HEK293 (cell line): Measurements from ENCODE around the gene PPP4R3C.
"Not testable (repeated sequence)": the region's sequence is repeated elsewhere in the genome, so short reads cannot be mapped to it uniquely, and the experiment has no call there.

Experiments
- CTCF ChIA-PET: fragments of 350-600 bp; formaldehyde crosslinking; extraction: SDS; loops from one replicate; lab custom pipeline; 2021; ENCODE audit warnings: antibody characterized with exemption; lab: Yijun Ruan, JAX
- POLR2A ChIA-PET: fragments of 300-600 bp; formaldehyde crosslinking; extraction: SDS; loops from one replicate; lab custom pipeline; 2020; ENCODE audit warnings: antibody characterized with exemption, inconsistent platforms; lab: Yijun Ruan, JAX
- H3K27ac ChIP-seq: fragments of 200-500 bp; sonication (Bioruptor generic); 2 replicates; pipeline ENCODE4 v1.5.1; 2014; ENCODE audit warnings: low read depth, low read length, control low read depth, inconsistent platforms; ENCODE audit errors: extremely low read depth
- H3K36me3 ChIP-seq, 2 experiments: fragments of 200-500 bp in 1 of 2; sonication (Bioruptor generic) in 1 of 2; 1 replicate in 1 of 2; 2 replicates in 1 of 2; pipeline ENCODE4 v1.5.1; 2014 to 2017; ENCODE audit warnings: inconsistent platforms in 2 of 2, low read length in 2 of 2; ENCODE audit not compliant: control insufficient read depth in 2 of 2, insufficient read depth in 1 of 2
- H3K4me1 ChIP-seq: fragments of 200-500 bp; sonication (Bioruptor generic); 2 replicates; pipeline ENCODE4 v1.5.1; 2014; ENCODE audit warnings: mild to moderate bottlenecking, low read length, inconsistent platforms; ENCODE audit not compliant: control insufficient read depth, insufficient read depth
- H3K4me3 ChIP-seq: 2 replicates; pipeline ENCODE4 v1.5.1; 2011; ENCODE audit warnings: low read depth, mild to moderate bottlenecking, control low read depth, low read length, moderate library complexity
- H3K9me3 ChIP-seq: fragments of 200-500 bp; sonication (Bioruptor generic); 2 replicates; pipeline ENCODE4 v1.5.1; 2014; ENCODE audit warnings: low read depth, low read length, inconsistent platforms; ENCODE audit not compliant: control insufficient read depth, insufficient read depth
- KLF10 ChIP-seq: fragments of 450-650 bp; IDR thresholded peaks from 2 replicates; pipeline ENCODE4 v1.5.1; 2018; ENCODE audit warnings: missing biosample characterization, mild to moderate bottlenecking, missing genetic modification characterization
- PRDM10 ChIP-seq: fragments of 450-650 bp; formaldehyde crosslinking; IDR thresholded peaks from 2 replicates; pipeline ENCODE4 v1.5.1; 2016; ENCODE audit warnings: missing biosample characterization, missing genetic modification characterization
- ZBTB1 ChIP-seq: fragments of 450-650 bp; formaldehyde crosslinking; IDR thresholded peaks from 2 replicates; pipeline ENCODE4 v1.5.1; 2016; ENCODE audit warnings: missing biosample characterization, missing genetic modification characterization
- ZBTB48 ChIP-seq: fragments of 450-650 bp; formaldehyde crosslinking; IDR thresholded peaks from 2 replicates; pipeline ENCODE4 v1.5.1; 2016; ENCODE audit warnings: missing biosample characterization, missing genetic modification characterization
- ZNF133 ChIP-seq: fragments of 450-650 bp; formaldehyde crosslinking; IDR thresholded peaks from 2 replicates; pipeline ENCODE4 v1.5.1; 2016; ENCODE audit warnings: missing biosample characterization, missing genetic modification characterization
- ZNF571 ChIP-seq: fragments of 450-650 bp; formaldehyde crosslinking; IDR thresholded peaks from 2 replicates; pipeline ENCODE4 v1.5.0; 2017; ENCODE audit warnings: missing biosample characterization, missing genetic modification characterization
- ZNF704 ChIP-seq: fragments of 450-650 bp; formaldehyde crosslinking; IDR thresholded peaks from 2 replicates; pipeline ENCODE4 v1.5.1; 2016; ENCODE audit warnings: missing biosample characterization, missing genetic modification characterization
- ZNF768 ChIP-seq: fragments of 450-650 bp; formaldehyde crosslinking; IDR thresholded peaks from 2 replicates; pipeline ENCODE4 v1.5.1; 2018; ENCODE audit warnings: missing biosample characterization, mild to moderate bottlenecking, missing genetic modification characterization
- ZNF777 ChIP-seq: fragments of 450-650 bp; formaldehyde crosslinking; IDR thresholded peaks from 2 replicates; pipeline ENCODE4 v1.5.1; 2017; ENCODE audit warnings: missing biosample characterization, missing genetic modification characterization, borderline replicate concordance
- ZNF785 ChIP-seq: fragments of 450-650 bp; formaldehyde crosslinking; IDR thresholded peaks from 2 replicates; pipeline ENCODE4 v1.5.1; 2016; ENCODE audit warnings: missing biosample characterization, missing genetic modification characterization
- ZNF791 ChIP-seq: fragments of 450-650 bp; formaldehyde crosslinking; IDR thresholded peaks from 2 replicates; pipeline ENCODE4 v1.5.1; 2016; ENCODE audit warnings: missing biosample characterization, missing genetic modification characterization
- TF ChIP-seq, protein P1 (sequence below): fragments of 450-650 bp; formaldehyde crosslinking; IDR thresholded peaks from 2 replicates; pipeline ENCODE4 v1.5.1; 2016; ENCODE audit warnings: missing biosample characterization, missing genetic modification characterization

Gene PPP4R3C

GRCh38 chrX:27445438-27445837, 17.7 kb downstream of the PPP4R3C start:
- Histone ChIP-seq H3K4me3 (no peak overlapping the region), H3K4me1 (no peaks in the 10 kb centered on the region), H3K27ac (no peak overlapping the region), H3K9me3 (no peaks in the 10 kb centered on the region), H3K36me3 (no peaks in the 10 kb centered on the region)
- TF ChIP-seq ZNF571 (tag by site-specific recombination) = no peak
- CTCF ChIA-PET = no interaction called here
- POLR2A ChIA-PET = no interaction called here

DNA sequence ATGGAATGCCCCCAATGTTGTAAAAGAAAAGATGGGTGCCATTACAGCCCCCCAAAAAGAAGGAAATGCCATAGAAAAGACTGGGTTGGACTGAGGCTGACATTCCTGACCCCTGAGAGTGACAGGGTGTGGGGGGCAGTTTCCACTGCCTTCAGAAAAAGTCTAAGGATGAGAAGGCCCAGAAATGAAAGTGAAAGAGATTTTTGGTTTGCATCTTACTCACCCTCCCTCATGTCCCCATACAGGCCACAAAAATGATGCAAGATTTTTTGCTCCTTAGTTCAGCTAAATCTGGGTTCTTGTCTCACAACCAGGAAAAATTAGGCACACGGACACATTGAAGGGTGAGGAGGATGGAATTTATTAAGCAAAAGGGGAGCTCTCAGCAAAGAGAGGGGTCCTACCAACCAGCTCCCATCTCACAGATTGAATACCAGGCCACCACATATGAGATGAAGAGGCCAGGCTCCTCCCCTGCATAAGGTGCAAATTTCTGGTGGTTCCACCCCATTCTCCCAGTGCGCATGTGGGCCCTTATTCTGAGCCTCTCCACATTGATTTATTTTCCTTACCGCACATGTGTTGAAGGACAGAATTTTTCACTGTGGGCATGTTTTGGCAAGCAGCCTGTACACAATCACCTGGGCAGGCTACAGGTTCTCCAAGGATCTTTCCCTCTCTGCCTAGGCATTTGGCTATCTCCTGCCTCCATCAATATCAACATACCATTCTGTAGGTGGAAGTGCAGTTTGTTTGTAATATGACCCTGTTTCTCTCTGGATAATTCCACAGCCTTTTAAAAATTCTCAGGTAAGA, 18.8 kb downstream of the PPP4R3C start:
- ChIA-PET CTCF (no interaction called here), POLR2A (no interaction called here)

GRCh38 chrX:27442392-27442791, 20.7 kb downstream of the PPP4R3C start:
- POLR2A ChIA-PET, CTCF ChIA-PET, H3K4me3 ChIP-seq, H3K36me3 ChIP-seq, H3K27ac ChIP-seq, H3K9me3 ChIP-seq, H3K4me1 ChIP-seq: not testable (repeated sequence)

More for the DNA sequence above, 18.8 kb downstream of the PPP4R3C start:
- Histone ChIP-seq H3K4me3 (no peak overlapping the region), H3K9me3 (no peaks in the 10 kb centered on the region), H3K27ac (no peak overlapping the region), H3K36me3 (no peaks in the 10 kb centered on the region), H3K4me1 (no peaks in the 10 kb centered on the region)
- no peak for TF ChIP-seq ZNF785 (tag by site-specific recombination)

- Histone ChIP-seq H3K9me3 (no peaks in the 10 kb centered on the region), H3K4me1 (no peaks in the 10 kb centered on the region), H3K36me3 (no peaks in the 10 kb centered on the region), H3K4me3 (no peak overlapping the region), H3K27ac (no peak overlapping the region)
- no peak for TF ChIP-seq PRDM10 (tag by site-specific recombination)
- TF ChIP-seq ZNF768 (tag by site-specific recombination) = no peak
- no peak for TF ChIP-seq KLF10
- TF ChIP-seq ZNF791 (tag by site-specific recombination) = no peak
- no peak for TF ChIP-seq ZBTB48
- TF ChIP-seq, protein P1, sequence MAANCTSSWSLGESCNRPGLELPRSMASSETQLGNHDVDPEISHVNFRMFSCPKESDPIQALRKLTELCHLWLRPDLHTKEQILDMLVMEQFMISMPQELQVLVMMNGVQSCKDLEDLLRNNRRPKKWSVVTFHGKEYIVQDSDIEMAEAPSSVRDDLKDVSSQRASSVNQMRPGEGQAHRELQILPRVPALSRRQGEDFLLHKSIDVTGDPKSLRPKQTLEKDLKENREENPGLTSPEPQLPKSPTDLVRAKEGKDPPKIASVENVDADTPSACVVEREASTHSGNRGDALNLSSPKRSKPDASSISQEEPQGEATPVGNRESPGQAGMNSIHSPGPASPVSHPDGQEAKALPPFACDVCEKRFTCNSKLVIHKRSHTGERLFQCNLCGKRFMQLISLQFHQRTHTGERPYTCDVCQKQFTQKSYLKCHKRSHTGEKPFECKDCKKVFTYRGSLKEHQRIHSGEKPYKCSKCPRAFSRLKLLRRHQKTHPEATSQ (tag by site-specific recombination) = no peak
- TF ChIP-seq ZNF777 (tag by site-specific recombination) = no peak
- TF ChIP-seq ZNF133 = no peak
- no peak for TF ChIP-seq ZNF704 (tag by site-specific recombination)
- TF ChIP-seq ZBTB1 (tag by site-specific recombination) = no peak
- ChIA-PET POLR2A (no interaction called here), CTCF (interaction anchor here (0.6 kb wide), 1 partner anchor 21 kb away, joined by 3 read pairs; no protein-coding TSS in a partner anchor)
Observed at GRCh38 chrX:27439771-27440170, 23.4 kb downstream of the PPP4R3C start.
